Motor neuron (in vitro differentiated cells): ENCODE measurements around the gene ADCK2. TPM values are rescaled to one million over a fixed set of nuclear protein-coding genes. Genes with fewer than 3 reads are reported as not detected.

ENCODE experiments used
- ATAC-seq, 8 experiments: fragments of 200-7000 bp; cut with Tn5 transposase; replicated peaks in 6 of 8; 2 replicates each; pipeline ENCODE4 v1.8.0; 2021; ENCODE audit warnings: mild to moderate bottlenecking in 8 of 8, moderate library complexity in 8 of 8
- H3K27ac ChIP-seq, 2 donors: fragments of 250-450 bp; sonication (Bioruptor Pico); 2 replicates each; pipeline ENCODE4 v1.9.0; 2021; ENCODE audit warnings: antibody characterized with exemption in 2 of 2, mild to moderate bottlenecking in 2 of 2, moderate library complexity in 1 of 2
- H3K4me1 ChIP-seq, 2 donors: fragments of 250-450 bp; sonication (Bioruptor Pico); replicated peaks in 1 of 2; 2 replicates each; pipeline ENCODE4 v1.6.1; 2021; ENCODE audit warnings: antibody characterized with exemption in 2 of 2, mild to moderate bottlenecking in 2 of 2, moderate library complexity in 1 of 2
- H3K4me3 ChIP-seq, 5 donors: fragments of 250-450 bp; sonication (Bioruptor Pico); 2 replicates each; pipeline ENCODE4 v1.9.0; 2021; ENCODE audit warnings: antibody characterized with exemption in 5 of 5, mild to moderate bottlenecking in 5 of 5, moderate library complexity in 4 of 5
- WGBS, 10 experiments: fragments of 450-650 bp; shearing (Covaris generic); methylation state at CpG; one replicate each; pipeline ENCODE4 v1.0.0; 2022; 5-methylcytosine and 5-hydroxymethylcytosine counted together
- in situ Hi-C, 9 experiments: fragments of 400-800 bp; cut with MboI; loops; one replicate each; pipeline ENCODE4 v1.15.0; 2021; ENCODE audit warnings: low sequenced_read_pairs in 9 of 9, low pct_unique_long_range_greater_than_20kb in 2 of 9; ENCODE audit not compliant: unreplicated experiment in 9 of 9
- total RNA-seq, 8 experiments: library from RNA; unstranded; fragments of 300-600 nt; gene quantifications; 2 replicates each; pipeline versions ENCODE4 v1.2.3 to v1.2.4, GENCODE V29; 2022

The ADCK2 gene
- total RNA-seq, 8 experiments from 2014 or later = 5.0 to 18.8 (median 13.2) TPM

- H3K4me3 ChIP-seq = no peak overlapping the region
- no peak for ATAC-seq
- in situ Hi-C loops = no loop called here
- no peaks in the 10 kb centered on the region for H3K4me1 ChIP-seq
- no peak overlapping the region for H3K27ac ChIP-seq
- 51 to 100% (median 93%) methylated on average over 1 to 2 of the region's 2 CpGs; no CpG with 5 or more reads in 5 of the 10 experiments for WGBS, 10 experiments
Measured at GRCh38 chr7:140744005-140744404, 71.3 kb downstream of the ADCK2 start.

Other genes with a start within 250 kb of the ADCK2 start
- gene MKRN1, start 193.4 kb upstream of the ADCK2 start, total RNA-seq = 100 to 1,000 TPM in 2 of 8 experiments, 10 to 100 TPM in 6; 66.2 to 114 (median 94.8) TPM
- gene DENND2A, start 32.1 kb upstream of the ADCK2 start, total RNA-seq = 10 to 100 TPM in 7 of 8 experiments, 1 to 10 TPM in 1; 5.6 to 56.3 (median 28.6) TPM
- gene NDUFB2, start 23.8 kb downstream of the ADCK2 start, total RNA-seq = 100 to 1,000 TPM; 168 to 313 (median 248) TPM